Measurements from ENCODE around the gene ABHD18. TPM values are rescaled to one million over a fixed set of nuclear protein-coding genes. Genes with fewer than 3 reads are reported as not detected.

The ABHD18 gene
- total RNA-seq, 3 donors from 2014 or later (not counting 1 experiment from before 2014, with no cell fraction given), result 16.0 to 21.9 (median 17.6) TPM

- TF ChIP-seq CTCF (IDR thresholded peaks at IDR 0.05), result no peak
- Mint-ChIP-seq H3K27ac (no peak overlapping the region), H3K36me3 (peaks cover 17% of the 10 kb centered on the region), H3K4me3 (no peak overlapping the region), H3K4me1 (peaks cover 20 to 34% of the 10 kb centered on the region in 2 donors), H3K9me3 (peaks cover 0 to 12% of the 10 kb centered on the region in 2 donors), H3K27me3 (ENCODE audit: low read depth in 2 of 2) (no peaks in the 10 kb centered on the region)
- Histone ChIP-seq H3K27me3 (ENCODE audit: control insufficient read depth, insufficient read depth, low read length) (no peaks in the 10 kb centered on the region), H3K27ac (ENCODE audit: low read length) (no peak overlapping the region), H3K36me3 (ENCODE audit: control insufficient read depth, insufficient read depth, low read length) (peaks cover 2% of the 10 kb centered on the region), H3K4me1 (ENCODE audit: control insufficient read depth, insufficient read depth, low read length) (no peaks in the 10 kb centered on the region), H3K9me3 (ENCODE audit: control insufficient read depth, insufficient read depth, low read length) (peaks cover 7% of the 10 kb centered on the region), H3K4me3 (ENCODE audit: low read length) (no peak overlapping the region)
- WGBS (ENCODE audit: insufficient coverage), result 71% methylated on average over 2 of the region's 8 CpGs
- peak in 1 of 2 donors; percentile 24 for DNase-seq
- no peak for ATAC-seq
- intact Hi-C loops (cut with micrococcal nuclease), result no loop called here
Measured at GRCh38 chr4:127997534-127998388, 32.6 kb downstream of the ABHD18 start.

DNA sequence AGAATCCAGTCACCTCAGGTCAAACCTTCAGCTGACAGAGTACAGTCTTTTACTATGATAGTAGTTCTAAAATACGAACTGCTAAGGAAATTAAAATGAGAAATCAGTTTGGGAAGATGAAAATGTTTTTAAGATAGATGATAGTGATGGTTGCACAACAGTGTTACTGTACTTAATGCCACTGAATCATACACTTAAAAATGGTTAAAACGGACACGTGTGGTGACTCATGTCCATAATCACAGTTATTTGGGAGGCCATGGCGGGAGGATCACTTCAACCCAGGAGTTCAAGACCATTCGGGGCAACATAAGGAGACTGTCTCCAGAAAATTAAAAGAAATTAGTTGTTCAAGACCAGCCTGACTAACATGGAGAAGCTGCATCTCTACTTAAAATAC lies 41.4 kb downstream of the ABHD18 start:
- no peaks in the 10 kb centered on the region for H3K36me3 ChIP-seq (ENCODE audit: control insufficient read depth, insufficient read depth, low read length)
- 97% methylated on average over 5 of the region's 5 CpGs for WGBS (ENCODE audit: insufficient coverage)

DNA sequence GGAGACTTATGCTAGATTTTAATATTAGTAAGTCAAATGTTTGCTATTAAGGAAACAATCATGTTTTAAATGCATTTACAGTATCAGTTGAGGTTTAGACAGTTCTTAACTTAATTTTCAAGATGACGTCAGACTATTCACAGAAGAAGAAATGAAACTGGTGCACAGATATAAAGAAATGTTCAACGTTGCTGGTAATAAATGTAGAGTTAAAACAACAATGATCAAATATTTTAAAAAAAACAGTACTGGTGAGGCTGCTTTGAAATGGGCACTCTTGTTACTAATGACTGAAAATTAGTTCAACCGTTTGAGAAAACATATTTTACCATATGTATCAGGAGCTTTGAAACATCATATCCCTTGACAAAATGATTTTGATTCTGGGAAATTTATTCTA lies 44.2 kb downstream of the ABHD18 start:
- Histone ChIP-seq H3K27me3 (ENCODE audit: control insufficient read depth, insufficient read depth, low read length) (no peaks in the 10 kb centered on the region), H3K36me3 (ENCODE audit: control insufficient read depth, insufficient read depth, low read length) (peaks cover 5% of the 10 kb centered on the region), H3K9me3 (ENCODE audit: control insufficient read depth, insufficient read depth, low read length) (no peaks in the 10 kb centered on the region), H3K27ac (ENCODE audit: low read length) (no peak overlapping the region), H3K4me1 (ENCODE audit: control insufficient read depth, insufficient read depth, low read length) (no peaks in the 10 kb centered on the region), H3K4me3 (ENCODE audit: low read length) (no peak overlapping the region)
- H3K4me1 Mint-ChIP-seq, result no peaks in the 10 kb centered on the region
- no peaks in the 10 kb centered on the region for H3K27me3 Mint-ChIP-seq (ENCODE audit: low read depth in 2 of 2)
- H3K36me3 Mint-ChIP-seq, result no peaks in the 10 kb centered on the region
- H3K4me3 Mint-ChIP-seq, result no peak overlapping the region
- 80% methylated on average over 1 of the region's 3 CpGs for WGBS (ENCODE audit: insufficient coverage)
- intact Hi-C loops (cut with micrococcal nuclease), result no loop called here
- ATAC-seq (no peak), DNase-seq (no peak)
- no peak overlapping the region for H3K27ac Mint-ChIP-seq
- TF ChIP-seq CTCF (IDR thresholded peaks at IDR 0.05), result no peak
- no peaks in the 10 kb centered on the region for H3K9me3 Mint-ChIP-seq

More for the DNA sequence above, 41.4 kb downstream of the ABHD18 start:
- no peaks in the 10 kb centered on the region for H3K27me3 ChIP-seq (ENCODE audit: control insufficient read depth, insufficient read depth, low read length)
- no peaks in the 10 kb centered on the region for H3K9me3 Mint-ChIP-seq
- no peak overlapping the region for H3K4me3 ChIP-seq (ENCODE audit: low read length)
- no peak overlapping the region for H3K4me3 Mint-ChIP-seq
- ATAC-seq, result no peak
- no peak for DNase-seq
- no peak overlapping the region for H3K27ac ChIP-seq (ENCODE audit: low read length)
- H3K27me3 Mint-ChIP-seq (ENCODE audit: low read depth in 2 of 2), result no peaks in the 10 kb centered on the region
- no peaks in the 10 kb centered on the region for H3K9me3 ChIP-seq (ENCODE audit: control insufficient read depth, insufficient read depth, low read length)
- TF ChIP-seq CTCF (IDR thresholded peaks at IDR 0.05), result no peak
- no peaks in the 10 kb centered on the region for H3K4me1 ChIP-seq (ENCODE audit: control insufficient read depth, insufficient read depth, low read length)
- H3K36me3 Mint-ChIP-seq, result no peaks in the 10 kb centered on the region
- peaks cover 2% of the 10 kb centered on the region in 2 donors for H3K4me1 Mint-ChIP-seq
- intact Hi-C loops (cut with micrococcal nuclease), result no loop called here
- H3K27ac Mint-ChIP-seq, result no peak overlapping the region

- H3K27me3 Mint-ChIP-seq (ENCODE audit: low read depth in 2 of 2), result no peaks in the 10 kb centered on the region
- no peak overlapping the region for H3K27ac Mint-ChIP-seq
- H3K27me3 ChIP-seq (ENCODE audit: control insufficient read depth, insufficient read depth, low read length), result no peaks in the 10 kb centered on the region
- H3K4me3 ChIP-seq (ENCODE audit: low read length), result no peak overlapping the region
- no peaks in the 10 kb centered on the region for H3K9me3 Mint-ChIP-seq
- ATAC-seq, result no peak
- DNase-seq, result no peak
- no peaks in the 10 kb centered on the region for H3K4me1 ChIP-seq (ENCODE audit: control insufficient read depth, insufficient read depth, low read length)
- H3K36me3 ChIP-seq (ENCODE audit: control insufficient read depth, insufficient read depth, low read length), result peaks cover 44% of the 10 kb centered on the region
- no peaks in the 10 kb centered on the region for H3K4me1 Mint-ChIP-seq
- intact Hi-C loops (cut with micrococcal nuclease), result no loop called here
- peaks cover 8% of the 10 kb centered on the region for H3K36me3 Mint-ChIP-seq
- TF ChIP-seq CTCF (IDR thresholded peaks at IDR 0.05), result no peak
- no peaks in the 10 kb centered on the region for H3K9me3 ChIP-seq (ENCODE audit: control insufficient read depth, insufficient read depth, low read length)
- H3K4me3 Mint-ChIP-seq, result no peak overlapping the region
- H3K27ac ChIP-seq (ENCODE audit: low read length), result no peak overlapping the region
Measured at GRCh38 chr4:128025319-128025718, 60.1 kb downstream of the ABHD18 start.
